Measurements from ENCODE around the gene OR2B6. TPM values are rescaled to one million over a fixed set of nuclear protein-coding genes. Genes with fewer than 3 reads are reported as not detected.

The OR2B6 gene
- 0.75 and 0.77 TPM in 2 replicates for polyA plus RNA-seq (2013)

DNA sequence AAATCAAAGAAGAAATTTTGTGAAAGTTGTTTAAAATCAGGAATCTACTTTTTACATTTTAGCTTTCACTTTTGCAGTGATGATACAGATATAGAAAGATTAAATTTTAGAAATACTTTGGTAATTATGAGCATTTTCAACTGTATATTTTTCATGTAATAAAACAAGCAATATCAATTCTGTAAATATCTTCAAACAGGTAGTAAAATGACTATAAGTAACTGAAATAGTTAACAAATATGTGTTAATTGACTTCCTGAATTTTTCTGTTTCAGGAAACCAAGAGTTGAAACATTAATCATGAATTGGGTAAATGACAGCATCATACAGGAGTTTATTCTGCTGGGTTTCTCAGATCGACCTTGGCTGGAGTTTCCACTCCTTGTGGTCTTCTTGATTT is at the start of gene OR2B6:
Gene OR2B6, plus strand, starts transcription at position 301 of the 400 bp plus-strand sequence. Its CDS starts 0 bp downstream, at position 301.
- no peak within 1 kb of the TSS for H3K14ac ChIP-seq (ENCODE audit: low read length)
- H3K27me3 ChIP-seq (ENCODE audit: insufficient read depth, low read length) = no peaks in the 10 kb centered on the region
- no CpG with 5 or more reads among the region's 1 CpG for WGBS (ENCODE audit: extremely low coverage, insufficient coverage, insufficient read length)

DNA sequence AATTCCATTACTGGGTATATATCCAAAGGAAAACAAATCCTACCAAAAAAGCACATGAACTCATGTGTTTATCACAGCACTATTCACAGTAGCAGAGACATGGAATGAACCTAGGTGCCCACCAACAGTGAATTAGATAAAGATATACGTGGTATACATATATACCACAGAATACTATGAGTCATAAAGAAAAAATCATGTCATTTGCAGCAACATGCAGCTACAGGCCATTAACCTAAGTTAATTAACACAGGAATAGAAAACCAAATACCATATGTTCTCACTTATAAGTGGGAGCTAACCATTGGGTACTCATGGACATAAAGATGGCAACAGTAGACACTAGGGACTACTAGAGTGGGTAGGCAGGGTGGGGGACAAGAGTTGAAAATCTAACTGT is 49.0 kb upstream of the OR2B6 start:
- DNase-seq = no peak
- Histone ChIP-seq H4K12ac (ENCODE audit: low read depth, low read length) (no peak overlapping the region), H3K23ac (ENCODE audit: low read length) (no peak overlapping the region), H3K4me2 (ENCODE audit: low read length) (no peak overlapping the region), H2BK12ac (ENCODE audit: low read length) (no peak overlapping the region), H2BK120ac (ENCODE audit: insufficient read depth, low read length, poor library complexity) (no peak overlapping the region), H3K79me1 (ENCODE audit: low read length) (peaks cover under 1% of the 10 kb centered on the region), H3K27ac (ENCODE audit: low read depth, low read length) (no peak overlapping the region), H3K9ac (ENCODE audit: low read length) (no peak overlapping the region), H4K8ac (ENCODE audit: low read depth, low read length) (no peak overlapping the region), H3K4me3 (ENCODE audit: low read depth, low read length) (no peak overlapping the region), H2BK5ac (ENCODE audit: low read depth, low read length, poor library complexity) (no peak overlapping the region), H3K27me3 (ENCODE audit: insufficient read depth, low read length) (no peaks in the 10 kb centered on the region), H3K79me2 (ENCODE audit: control insufficient read depth, insufficient read depth, low read length, poor library complexity) (no peaks in the 10 kb centered on the region), H3K18ac (ENCODE audit: low read length) (no peak overlapping the region), H3K14ac (ENCODE audit: low read length) (no peak overlapping the region), H2AK5ac (ENCODE audit: low read length) (no peak overlapping the region), H4K91ac (ENCODE audit: low read depth, low read length) (no peak overlapping the region), H2AFZ (ENCODE audit: insufficient read depth, low read length, poor library complexity) (no peak overlapping the region), H3K9me3 (ENCODE audit: insufficient read depth, low read depth, low read length) (no peaks in the 10 kb centered on the region), H3K4me1 (ENCODE audit: control insufficient read depth in 1 of 2, insufficient read depth in 2 of 2, low read length in 2 of 2) (no peaks in the 10 kb centered on the region), H3K4ac (ENCODE audit: low read depth, low read length) (no peak overlapping the region), H3K36me3 (ENCODE audit: control insufficient read depth in 1 of 2, insufficient read depth in 2 of 2, low read length in 2 of 2) (no peaks in the 10 kb centered on the region)
- no CpG with 5 or more reads among the region's 1 CpG for WGBS (ENCODE audit: extremely low coverage, insufficient coverage, insufficient read length)

More for the DNA sequence above, at the start of gene OR2B6:
- no peak within 1 kb of the TSS for H2AK5ac ChIP-seq (ENCODE audit: low read length)
- no peak within 1 kb of the TSS for H2BK5ac ChIP-seq (ENCODE audit: low read depth, low read length, poor library complexity)
- no peaks in the 10 kb centered on the region for H3K9me3 ChIP-seq (ENCODE audit: insufficient read depth, low read depth, low read length)
- no peak within 1 kb of the TSS for H4K91ac ChIP-seq (ENCODE audit: low read depth, low read length)
- no peak within 1 kb of the TSS for H3K4me2 ChIP-seq (ENCODE audit: low read length)
- no peak within 1 kb of the TSS for H3K9ac ChIP-seq (ENCODE audit: low read length)
- H3K23ac ChIP-seq (ENCODE audit: low read length) = no peak within 1 kb of the TSS
- H2BK120ac ChIP-seq (ENCODE audit: insufficient read depth, low read length, poor library complexity) = no peak within 1 kb of the TSS
- no peaks in the 10 kb centered on the region for H3K36me3 ChIP-seq (ENCODE audit: control insufficient read depth in 1 of 2, insufficient read depth in 2 of 2, low read length in 2 of 2)
- H3K4ac ChIP-seq (ENCODE audit: low read depth, low read length) = no peak within 1 kb of the TSS
- no peak within 1 kb of the TSS for H3K18ac ChIP-seq (ENCODE audit: low read length)
- no peaks in the 10 kb centered on the region for H3K79me1 ChIP-seq (ENCODE audit: low read length)
- H4K8ac ChIP-seq (ENCODE audit: low read depth, low read length) = no peak within 1 kb of the TSS
- H4K12ac ChIP-seq (ENCODE audit: low read depth, low read length) = no peak within 1 kb of the TSS
- no peak within 1 kb of the TSS for H2BK12ac ChIP-seq (ENCODE audit: low read length)
- no peak within 1 kb of the TSS for H3K4me3 ChIP-seq (ENCODE audit: low read depth, low read length)
- no peak for DNase-seq
- no peaks in the 10 kb centered on the region for H3K79me2 ChIP-seq (ENCODE audit: control insufficient read depth, insufficient read depth, low read length, poor library complexity)
- no peak within 1 kb of the TSS for H3K27ac ChIP-seq (ENCODE audit: low read depth, low read length)
- no peak within 1 kb of the TSS for H2AFZ ChIP-seq (ENCODE audit: insufficient read depth, low read length, poor library complexity)
- no peaks in the 10 kb centered on the region for H3K4me1 ChIP-seq (ENCODE audit: control insufficient read depth in 1 of 2, insufficient read depth in 2 of 2, low read length in 2 of 2)

DNA sequence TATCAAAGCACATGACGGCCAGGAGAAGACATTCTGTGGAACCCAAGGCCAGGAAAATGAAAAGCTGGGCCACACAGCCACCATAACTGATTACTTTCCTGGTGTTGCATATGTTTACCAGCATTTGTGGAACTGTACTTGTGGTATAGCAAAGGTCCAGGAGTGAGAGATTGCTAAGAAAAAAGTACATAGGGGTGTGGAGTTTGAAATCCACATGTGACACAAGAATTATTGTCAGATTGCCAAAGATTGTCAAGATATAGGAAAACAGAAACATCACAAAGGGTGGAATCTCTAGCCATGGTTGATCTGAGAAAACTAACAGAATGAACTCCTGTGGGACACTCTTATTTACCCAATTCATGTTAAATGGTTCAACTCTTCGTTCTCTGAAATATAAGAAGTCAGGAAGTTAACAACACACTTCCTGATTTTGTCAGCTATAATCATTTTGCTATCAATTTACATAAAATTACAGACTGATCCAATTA is 45.0 kb upstream of the OR2B6 start, which contains the start of gene OR2B2:
Gene OR2B2, minus strand, starts transcription at position 441 of the 491 bp plus-strand sequence. Its CDS starts 77 bp downstream, at position 364.
- Histone ChIP-seq H3K14ac (ENCODE audit: low read length) (no peak within 1 kb of the TSS), H3K27me3 (ENCODE audit: insufficient read depth, low read length) (no peaks in the 10 kb centered on the region), H3K79me1 (ENCODE audit: low read length) (no peaks in the 10 kb centered on the region), H3K4me2 (ENCODE audit: low read length) (no peak within 1 kb of the TSS), H3K79me2 (ENCODE audit: control insufficient read depth, insufficient read depth, low read length, poor library complexity) (no peaks in the 10 kb centered on the region), H3K27ac (ENCODE audit: low read depth, low read length) (no peak within 1 kb of the TSS), H3K18ac (ENCODE audit: low read length) (no peak within 1 kb of the TSS), H4K8ac (ENCODE audit: low read depth, low read length) (no peak within 1 kb of the TSS), H2AFZ (ENCODE audit: insufficient read depth, low read length, poor library complexity) (no peak within 1 kb of the TSS), H3K23ac (ENCODE audit: low read length) (no peak within 1 kb of the TSS), H4K91ac (ENCODE audit: low read depth, low read length) (no peak within 1 kb of the TSS), H2BK5ac (ENCODE audit: low read depth, low read length, poor library complexity) (no peak within 1 kb of the TSS), H3K36me3 (ENCODE audit: control insufficient read depth in 1 of 2, insufficient read depth in 2 of 2, low read length in 2 of 2) (no peaks in the 10 kb centered on the region), H3K9ac (ENCODE audit: low read length) (no peak within 1 kb of the TSS), H2AK5ac (ENCODE audit: low read length) (no peak within 1 kb of the TSS), H3K4me3 (ENCODE audit: low read depth, low read length) (no peak within 1 kb of the TSS), H4K12ac (ENCODE audit: low read depth, low read length) (no peak within 1 kb of the TSS), H3K4ac (ENCODE audit: low read depth, low read length) (no peak within 1 kb of the TSS), H2BK12ac (ENCODE audit: low read length) (no peak within 1 kb of the TSS), H3K4me1 (ENCODE audit: control insufficient read depth in 1 of 2, insufficient read depth in 2 of 2, low read length in 2 of 2) (no peaks in the 10 kb centered on the region), H3K9me3 (ENCODE audit: insufficient read depth, low read depth, low read length) (no peaks in the 10 kb centered on the region), H2BK120ac (ENCODE audit: insufficient read depth, low read length, poor library complexity) (no peak within 1 kb of the TSS)
- no CpG with 5 or more reads among the region's 2 CpGs for WGBS (ENCODE audit: extremely low coverage, insufficient coverage, insufficient read length)
- no peak for DNase-seq

GRCh38 chr6:27922949-27923348 is 34.1 kb upstream of the OR2B6 start:
- Histone ChIP-seq H3K27me3 (ENCODE audit: insufficient read depth, low read length) (no peaks in the 10 kb centered on the region), H2BK12ac (ENCODE audit: low read length) (no peak overlapping the region), H3K9ac (ENCODE audit: low read length) (no peak overlapping the region), H3K79me1 (ENCODE audit: low read length) (no peaks in the 10 kb centered on the region), H4K8ac (ENCODE audit: low read depth, low read length) (no peak overlapping the region), H3K4me1 (ENCODE audit: control insufficient read depth in 1 of 2, insufficient read depth in 2 of 2, low read length in 2 of 2) (no peaks in the 10 kb centered on the region), H2AFZ (ENCODE audit: insufficient read depth, low read length, poor library complexity) (no peak overlapping the region), H3K27ac (ENCODE audit: low read depth, low read length) (no peak overlapping the region), H3K4me2 (ENCODE audit: low read length) (no peak overlapping the region), H4K91ac (ENCODE audit: low read depth, low read length) (no peak overlapping the region), H3K18ac (ENCODE audit: low read length) (no peak overlapping the region), H2BK5ac (ENCODE audit: low read depth, low read length, poor library complexity) (no peak overlapping the region), H3K79me2 (ENCODE audit: control insufficient read depth, insufficient read depth, low read length, poor library complexity) (no peaks in the 10 kb centered on the region), H3K4me3 (ENCODE audit: low read depth, low read length) (no peak overlapping the region), H2AK5ac (ENCODE audit: low read length) (no peak overlapping the region), H2BK120ac (ENCODE audit: insufficient read depth, low read length, poor library complexity) (no peak overlapping the region), H3K36me3 (ENCODE audit: control insufficient read depth in 1 of 2, insufficient read depth in 2 of 2, low read length in 2 of 2) (no peaks in the 10 kb centered on the region), H3K23ac (ENCODE audit: low read length) (no peak overlapping the region), H3K4ac (ENCODE audit: low read depth, low read length) (no peak overlapping the region), H4K12ac (ENCODE audit: low read depth, low read length) (no peak overlapping the region), H3K14ac (ENCODE audit: low read length) (no peak overlapping the region), H3K9me3 (ENCODE audit: insufficient read depth, low read depth, low read length) (no peaks in the 10 kb centered on the region)
- DNase-seq = no peak
